HG02870 (cell line): ENCODE data around the gene SOS1.
"Not testable (repeated sequence)": the region's sequence is repeated elsewhere in the genome, so short reads cannot be mapped to it uniquely, and the experiment has no call there.

ENCODE experiments used
- ATAC-seq: cut with Tn5 transposase; IDR thresholded peaks from one replicate; pipeline ENCODE4 v1.9.1; 2021; ENCODE audit warnings: mild to moderate bottlenecking, moderate library complexity; ENCODE audit not compliant: unreplicated experiment

SOS1 gene

DNA sequence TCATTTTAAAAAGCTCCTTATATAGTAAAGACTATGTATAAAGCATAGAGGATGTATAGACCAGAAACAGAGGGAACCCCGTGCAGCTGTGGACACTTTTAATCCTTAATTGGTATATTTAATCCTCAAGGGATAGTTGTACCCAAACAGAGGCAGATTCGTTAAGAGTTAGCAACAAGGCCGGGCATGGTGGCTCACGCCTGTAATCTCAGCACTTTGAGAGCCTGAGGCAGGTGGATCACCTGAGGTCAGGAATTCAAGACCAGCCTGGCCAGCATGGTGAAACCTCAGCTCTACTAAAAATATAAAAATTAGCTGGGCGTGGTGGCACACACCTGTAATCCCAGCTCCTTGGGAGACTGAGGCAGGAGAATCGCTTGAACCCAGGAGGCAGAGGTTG is 184.3 kb downstream of the SOS1 start:
- not testable (repeated sequence) for ATAC-seq

DNA sequence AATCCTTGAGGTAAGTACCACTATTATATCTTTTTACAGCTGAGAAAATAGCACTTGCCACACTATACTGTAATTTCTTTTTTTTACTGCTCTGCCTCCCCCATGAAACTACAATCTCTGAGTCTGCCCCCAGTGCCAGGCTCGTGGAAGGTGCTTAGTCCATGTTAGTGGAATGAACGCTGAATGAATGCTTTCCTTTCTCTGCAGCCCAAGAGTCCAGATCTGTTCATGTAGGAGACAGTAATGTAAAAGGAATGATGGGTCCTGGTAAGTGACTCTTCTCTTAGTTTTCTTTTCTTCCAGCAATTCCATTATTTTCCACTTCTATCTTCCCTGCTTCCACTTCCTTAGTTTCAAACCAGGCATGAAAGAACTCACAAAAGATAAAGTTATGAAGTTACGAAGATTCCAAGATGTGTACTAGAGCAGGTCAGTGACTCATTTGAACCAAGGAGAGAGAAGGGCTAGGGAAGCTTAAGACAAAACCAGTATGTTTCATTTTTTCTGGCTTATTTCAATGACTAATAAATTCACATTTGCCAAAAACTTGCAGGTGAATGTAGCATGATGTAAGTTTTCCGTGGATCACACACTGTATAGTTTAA is 185.2 kb downstream of the SOS1 start:
- ATAC-seq, result no peak

DNA sequence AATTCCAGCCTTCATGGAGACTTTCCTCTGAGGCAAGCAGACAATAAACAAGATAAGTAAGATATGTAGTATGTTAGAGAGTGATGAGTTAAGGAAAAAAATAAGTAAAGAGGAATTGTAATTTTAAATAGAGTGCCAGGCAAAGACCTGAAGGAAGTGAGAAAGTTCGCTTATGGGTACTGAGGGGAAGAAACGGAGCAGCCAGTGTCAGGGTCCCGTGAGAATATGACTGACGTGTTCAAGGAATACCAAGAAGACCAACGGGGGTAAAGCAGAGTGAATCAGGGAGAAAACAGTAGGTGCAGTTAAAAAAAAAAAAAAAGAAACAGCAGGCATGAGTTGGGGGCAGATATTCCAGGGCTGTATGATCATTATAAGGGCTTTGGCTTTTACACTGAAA is 186.1 kb downstream of the SOS1 start:
- ATAC-seq, result no peak

DNA sequence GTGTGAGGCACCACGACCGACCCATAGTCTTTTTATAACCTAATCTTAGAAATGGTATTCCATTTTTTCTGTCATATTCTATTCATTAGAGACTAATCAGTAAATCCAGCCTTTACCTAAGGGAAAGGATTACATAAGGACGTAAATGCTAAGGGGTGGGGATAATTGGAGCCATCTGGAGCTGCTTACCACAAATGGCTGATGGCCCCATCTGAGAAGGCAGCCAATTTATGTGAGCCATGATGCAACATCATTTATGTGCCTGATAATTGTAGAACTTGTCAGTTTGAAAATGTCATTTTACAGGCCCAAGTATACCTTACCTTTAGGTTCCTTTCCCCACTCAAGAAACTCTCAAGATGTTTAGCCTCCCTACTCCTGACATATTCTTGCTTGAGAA is 187.2 kb downstream of the SOS1 start:
- ATAC-seq, result no peak

DNA sequence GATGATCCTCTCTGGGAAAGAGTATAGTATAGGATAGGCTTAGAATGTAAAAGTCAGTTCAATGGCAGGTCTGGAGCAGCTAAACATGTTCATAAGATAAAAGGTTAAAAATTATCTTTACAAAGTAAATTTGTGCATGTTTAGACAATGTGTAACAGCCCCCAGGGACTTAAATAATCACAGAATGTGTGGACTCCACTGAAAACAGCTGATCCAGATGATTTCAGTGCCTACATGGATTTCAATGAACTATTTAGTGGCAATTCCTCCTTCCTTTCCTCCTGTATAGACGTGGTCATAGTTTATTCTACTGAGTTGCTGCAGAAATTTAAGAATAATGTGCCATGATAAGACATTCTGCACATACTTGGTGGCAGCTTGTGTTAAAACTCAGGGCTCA is 188.3 kb downstream of the SOS1 start:
- no peak for ATAC-seq
